BE2C (cell line): ENCODE results near the gene PDE3A.

Experiments
- DNase-seq: peaks from one replicate; pipeline ENCODE4 v3.0.0-alpha.2; 2020
- H3K27me3 ChIP-seq: fragments of 250-450 bp; sonication (Bioruptor Pico); 2 replicates; pipeline ENCODE4 v1.5.1; 2020; ENCODE audit warnings: mild to moderate bottlenecking
- H3K36me3 ChIP-seq: fragments of 250-450 bp; sonication (Bioruptor Pico); 2 replicates; pipeline ENCODE4 v1.5.1; 2020; ENCODE audit warnings: mild to moderate bottlenecking
- H3K4me1 ChIP-seq: fragments of 250-450 bp; sonication (Bioruptor Pico); 2 replicates; pipeline ENCODE4 v1.5.1; 2020
- H3K4me3 ChIP-seq: 2 replicates; pipeline ENCODE4 v1.5.1; 2011; ENCODE audit warnings: low read depth, low read length
- H3K9me3 ChIP-seq: fragments of 250-450 bp; sonication (Bioruptor Pico); 2 replicates; pipeline ENCODE4 v1.5.1; 2020
- CTCF ChIP-seq: IDR thresholded peaks from 2 replicates; pipeline ENCODE4 v1.5.1; 2012; ENCODE audit warnings: mild to moderate bottlenecking, low read depth, low read length

Gene PDE3A

GRCh38 chr12:20469756-20470155, 101.4 kb downstream of the PDE3A start:
- no peaks in the 10 kb centered on the region for H3K9me3 ChIP-seq
- TF ChIP-seq CTCF: no peak
- H3K4me3 ChIP-seq: no peak overlapping the region
- H3K27me3 ChIP-seq: no peaks in the 10 kb centered on the region
- no peaks in the 10 kb centered on the region for H3K4me1 ChIP-seq
- H3K36me3 ChIP-seq: no peaks in the 10 kb centered on the region
- no peak for DNase-seq

- TF ChIP-seq CTCF: no peak
- no peak overlapping the region for H3K4me3 ChIP-seq
- DNase-seq: no peak
- no peaks in the 10 kb centered on the region for H3K27me3 ChIP-seq
- H3K4me1 ChIP-seq: no peaks in the 10 kb centered on the region
- H3K9me3 ChIP-seq: no peaks in the 10 kb centered on the region
- H3K36me3 ChIP-seq: no peaks in the 10 kb centered on the region
Observed at GRCh38 chr12:20472102-20472782, 103.9 kb downstream of the PDE3A start.

GRCh38 chr12:20473133-20473532, 104.8 kb downstream of the PDE3A start:
- Histone ChIP-seq H3K4me1 (no peaks in the 10 kb centered on the region), H3K36me3 (no peaks in the 10 kb centered on the region), H3K27me3 (no peaks in the 10 kb centered on the region), H3K4me3 (no peak overlapping the region), H3K9me3 (no peaks in the 10 kb centered on the region)
- DNase-seq: no peak
- no peak for TF ChIP-seq CTCF

GRCh38 chr12:20474016-20474415, 105.7 kb downstream of the PDE3A start:
- H3K4me1 ChIP-seq: no peaks in the 10 kb centered on the region
- no peaks in the 10 kb centered on the region for H3K27me3 ChIP-seq
- DNase-seq: no peak
- no peak for TF ChIP-seq CTCF
- H3K9me3 ChIP-seq: no peaks in the 10 kb centered on the region
- H3K36me3 ChIP-seq: no peaks in the 10 kb centered on the region
- no peak overlapping the region for H3K4me3 ChIP-seq

- H3K36me3 ChIP-seq: no peaks in the 10 kb centered on the region
- no peaks in the 10 kb centered on the region for H3K27me3 ChIP-seq
- no peak for DNase-seq
- H3K4me3 ChIP-seq: no peak overlapping the region
- no peaks in the 10 kb centered on the region for H3K4me1 ChIP-seq
- no peak for TF ChIP-seq CTCF
- H3K9me3 ChIP-seq: no peaks in the 10 kb centered on the region
Observed at GRCh38 chr12:20474443-20474842, 106.1 kb downstream of the PDE3A start.

GRCh38 chr12:20475542-20475941, 107.2 kb downstream of the PDE3A start:
- Histone ChIP-seq H3K9me3 (no peaks in the 10 kb centered on the region), H3K36me3 (no peaks in the 10 kb centered on the region), H3K27me3 (no peaks in the 10 kb centered on the region), H3K4me1 (no peaks in the 10 kb centered on the region), H3K4me3 (no peak overlapping the region)
- TF ChIP-seq CTCF: no peak
- no peak for DNase-seq
